PC-9 (cell line): ENCODE results near the gene XPO1.
"Not testable (repeated sequence)": the region's sequence is repeated elsewhere in the genome, so short reads cannot be mapped to it uniquely, and the experiment has no call there.

Experiments used
- EZH2 ChIP-seq: fragments of 200-600 bp; sonication (generic); IDR thresholded peaks from 2 replicates; pipeline ENCODE4 v1.8.0; 2017; ENCODE audit warnings: antibody characterized with exemption, low read depth
- TF ChIP-seq, protein P1 (sequence below): fragments of 200-600 bp; sonication (generic); conservative IDR thresholded peaks from 2 replicates; pipeline ENCODE4 v1.6.1; 2017; ENCODE audit warnings: mixed run types, antibody characterized with exemption, mild to moderate bottlenecking, moderate library complexity

- TF ChIP-seq, protein P1, sequence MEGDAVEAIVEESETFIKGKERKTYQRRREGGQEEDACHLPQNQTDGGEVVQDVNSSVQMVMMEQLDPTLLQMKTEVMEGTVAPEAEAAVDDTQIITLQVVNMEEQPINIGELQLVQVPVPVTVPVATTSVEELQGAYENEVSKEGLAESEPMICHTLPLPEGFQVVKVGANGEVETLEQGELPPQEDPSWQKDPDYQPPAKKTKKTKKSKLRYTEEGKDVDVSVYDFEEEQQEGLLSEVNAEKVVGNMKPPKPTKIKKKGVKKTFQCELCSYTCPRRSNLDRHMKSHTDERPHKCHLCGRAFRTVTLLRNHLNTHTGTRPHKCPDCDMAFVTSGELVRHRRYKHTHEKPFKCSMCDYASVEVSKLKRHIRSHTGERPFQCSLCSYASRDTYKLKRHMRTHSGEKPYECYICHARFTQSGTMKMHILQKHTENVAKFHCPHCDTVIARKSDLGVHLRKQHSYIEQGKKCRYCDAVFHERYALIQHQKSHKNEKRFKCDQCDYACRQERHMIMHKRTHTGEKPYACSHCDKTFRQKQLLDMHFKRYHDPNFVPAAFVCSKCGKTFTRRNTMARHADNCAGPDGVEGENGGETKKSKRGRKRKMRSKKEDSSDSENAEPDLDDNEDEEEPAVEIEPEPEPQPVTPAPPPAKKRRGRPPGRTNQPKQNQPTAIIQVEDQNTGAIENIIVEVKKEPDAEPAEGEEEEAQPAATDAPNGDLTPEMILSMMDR, result not testable (repeated sequence)
- TF ChIP-seq EZH2, result not testable (repeated sequence)
Measured at GRCh38 chr2:61540167-61540566, 2.0 kb upstream of the XPO1 start.
